GM06990 (cell line): ENCODE data around the gene CORT.
"Not testable (repeated sequence)": the region's sequence is repeated elsewhere in the genome, so short reads cannot be mapped to it uniquely, and the experiment has no call there.

ENCODE experiments used
- DNase-seq: peaks from one replicate; pipeline ENCODE4 v3.0.0-alpha.2; 2011; ENCODE audit not compliant: insufficient read length; ENCODE audit errors: extremely low read depth
- H3K27me3 ChIP-seq: replicated peaks from 2 replicates; pipeline ENCODE4 v1.6.0; 2011; ENCODE audit warnings: low read length; ENCODE audit not compliant: control insufficient read depth, insufficient read depth
- H3K36me3 ChIP-seq: 2 replicates; pipeline ENCODE4 v1.5.1; 2011; ENCODE audit warnings: low read length; ENCODE audit not compliant: control insufficient read depth, insufficient read depth
- H3K4me3 ChIP-seq: replicated peaks from 2 replicates; pipeline ENCODE4 v1.5.1; 2011; ENCODE audit warnings: low read depth, mild to moderate bottlenecking, control low read depth, low read length
- TF ChIP-seq, protein P1 (sequence below): IDR thresholded peaks from 2 replicates; pipeline ENCODE4 v1.5.1; 2011; ENCODE audit warnings: low read length, control low read depth, mild to moderate bottlenecking, inconsistent platforms; ENCODE audit not compliant: insufficient read depth, poor library complexity, severe bottlenecking

CORT gene

DNA sequence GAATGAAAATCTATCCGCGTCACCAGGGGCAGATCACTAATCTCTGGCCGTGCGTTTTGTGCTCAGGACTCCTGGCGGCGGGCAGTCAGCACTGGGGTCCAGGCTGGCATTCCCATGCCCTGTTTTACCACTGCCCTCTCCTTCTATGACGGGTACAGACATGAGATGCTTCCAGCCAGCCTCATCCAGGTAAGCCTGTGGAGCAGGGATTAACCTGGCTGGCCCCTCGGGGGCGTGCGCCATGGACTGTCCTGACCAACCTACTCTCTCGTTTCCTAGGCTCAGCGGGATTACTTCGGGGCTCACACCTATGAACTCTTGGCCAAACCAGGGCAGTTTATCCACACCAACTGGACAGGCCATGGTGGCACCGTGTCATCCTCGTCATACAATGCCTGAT lies 30.5 kb upstream of the CORT start:
- no peak for DNase-seq
- no peak overlapping the region for H3K4me3 ChIP-seq
- no peaks in the 10 kb centered on the region for H3K27me3 ChIP-seq
- H3K36me3 ChIP-seq, result peaks cover 24% of the 10 kb centered on the region
- TF ChIP-seq, protein P1, sequence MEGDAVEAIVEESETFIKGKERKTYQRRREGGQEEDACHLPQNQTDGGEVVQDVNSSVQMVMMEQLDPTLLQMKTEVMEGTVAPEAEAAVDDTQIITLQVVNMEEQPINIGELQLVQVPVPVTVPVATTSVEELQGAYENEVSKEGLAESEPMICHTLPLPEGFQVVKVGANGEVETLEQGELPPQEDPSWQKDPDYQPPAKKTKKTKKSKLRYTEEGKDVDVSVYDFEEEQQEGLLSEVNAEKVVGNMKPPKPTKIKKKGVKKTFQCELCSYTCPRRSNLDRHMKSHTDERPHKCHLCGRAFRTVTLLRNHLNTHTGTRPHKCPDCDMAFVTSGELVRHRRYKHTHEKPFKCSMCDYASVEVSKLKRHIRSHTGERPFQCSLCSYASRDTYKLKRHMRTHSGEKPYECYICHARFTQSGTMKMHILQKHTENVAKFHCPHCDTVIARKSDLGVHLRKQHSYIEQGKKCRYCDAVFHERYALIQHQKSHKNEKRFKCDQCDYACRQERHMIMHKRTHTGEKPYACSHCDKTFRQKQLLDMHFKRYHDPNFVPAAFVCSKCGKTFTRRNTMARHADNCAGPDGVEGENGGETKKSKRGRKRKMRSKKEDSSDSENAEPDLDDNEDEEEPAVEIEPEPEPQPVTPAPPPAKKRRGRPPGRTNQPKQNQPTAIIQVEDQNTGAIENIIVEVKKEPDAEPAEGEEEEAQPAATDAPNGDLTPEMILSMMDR, result no peak

GRCh38 chr1:10421637-10422036 lies 28.2 kb upstream of the CORT start:
- H3K4me3 ChIP-seq, result no peak overlapping the region
- TF ChIP-seq, protein P1, result no peak
- no peak for DNase-seq
- H3K27me3 ChIP-seq, result no peaks in the 10 kb centered on the region
- peaks cover 15% of the 10 kb centered on the region for H3K36me3 ChIP-seq

DNA sequence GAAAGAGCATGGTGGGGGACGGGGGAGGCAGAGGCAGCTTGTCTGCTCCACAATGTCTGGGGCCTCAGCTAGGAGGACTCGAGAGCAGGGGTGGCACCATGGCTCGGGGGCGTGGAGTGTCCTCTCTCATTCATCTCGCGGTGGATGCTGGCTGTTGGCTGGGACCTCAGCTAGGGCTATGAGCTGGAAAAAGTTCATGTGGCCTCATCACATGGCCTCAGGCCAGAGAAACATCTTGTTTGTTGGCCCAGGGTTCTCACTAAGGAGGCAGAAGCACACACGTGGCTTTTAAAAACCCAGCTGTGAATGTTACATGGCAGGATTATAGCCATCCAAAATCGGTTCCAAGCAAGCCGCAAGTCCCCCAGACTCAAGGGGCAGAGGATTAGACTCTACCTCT lies 25.8 kb upstream of the CORT start:
- Histone ChIP-seq H3K4me3 (no peak overlapping the region), H3K27me3 (no peaks in the 10 kb centered on the region), H3K36me3 (peaks cover 8% of the 10 kb centered on the region)
- TF ChIP-seq, protein P1, result no peak
- no peak for DNase-seq

DNA sequence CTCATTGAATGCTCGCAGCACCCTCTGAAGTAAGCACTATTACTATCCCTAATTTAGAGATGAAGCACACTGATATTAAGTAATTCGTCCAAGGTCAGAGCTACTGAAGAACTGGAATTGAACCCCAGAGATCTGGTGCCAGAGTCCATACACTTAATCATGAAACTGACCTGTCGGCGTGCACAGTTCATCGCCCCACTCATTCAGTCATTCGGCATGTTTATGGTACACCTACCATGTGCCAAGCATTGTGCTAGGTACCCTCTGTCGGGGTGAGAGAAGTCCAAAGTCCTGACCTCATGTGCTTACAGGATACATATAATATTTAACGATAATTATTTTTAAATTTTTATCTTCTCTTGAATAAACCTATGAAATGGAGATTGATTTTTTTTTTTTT lies 25.2 kb upstream of the CORT start:
- H3K4me3 ChIP-seq, result no peak overlapping the region
- no peak for DNase-seq
- peaks cover 4% of the 10 kb centered on the region for H3K36me3 ChIP-seq
- TF ChIP-seq, protein P1, result no peak
- no peaks in the 10 kb centered on the region for H3K27me3 ChIP-seq

- not testable (repeated sequence) for H3K4me3 ChIP-seq, H3K36me3 ChIP-seq, H3K27me3 ChIP-seq, DNase-seq
Observed at GRCh38 chr1:10425826-10426534, 23.9 kb upstream of the CORT start.

- not testable (repeated sequence) for H3K36me3 ChIP-seq, DNase-seq, H3K27me3 ChIP-seq, H3K4me3 ChIP-seq
Observed at GRCh38 chr1:10426535-10426848, 23.3 kb upstream of the CORT start.

- no peak for DNase-seq
- TF ChIP-seq, protein P1, result no peak
- Histone ChIP-seq H3K27me3 (no peaks in the 10 kb centered on the region), H3K36me3 (no peaks in the 10 kb centered on the region), H3K4me3 (no peak overlapping the region)
Observed at GRCh38 chr1:10428984-10429383, 20.8 kb upstream of the CORT start.
